Calu3 (cell line): Measurements from ENCODE around the gene SPRR4. TPM values are rescaled to one million over a fixed set of nuclear protein-coding genes. Genes with fewer than 3 reads are reported as not detected.

Experiments
- BruUV-seq: library from RNA; stranded (reverse); fragments of 400-500 nt; replicated peaks from 2 replicates; lab custom pipeline; 2021; lab: Mats Ljungman, UMichigan
- CTCF ChIA-PET: fragments of 300-600 bp; sonication (Branson Sonifier 250); formaldehyde crosslinking; loops from one replicate; lab custom pipeline; 2022; ENCODE audit warnings: antibody characterized with exemption; lab: Charles Lee
- DNase-seq: peaks from one replicate; pipeline ENCODE4 v3.0.0; 2022
- H3K27ac Mint-ChIP-seq: one replicate; pipeline ENCODE4 v1.8.0; 2022; ENCODE audit warnings: mixed read lengths; ENCODE audit not compliant: unreplicated experiment
- H3K27me3 Mint-ChIP-seq: one replicate; pipeline ENCODE4 v1.8.0; 2022; ENCODE audit warnings: mixed read lengths; ENCODE audit not compliant: unreplicated experiment
- H3K36me3 Mint-ChIP-seq: one replicate; pipeline ENCODE4 v1.8.0; 2022; ENCODE audit warnings: mild to moderate bottlenecking, moderate library complexity, mixed read lengths; ENCODE audit not compliant: insufficient read depth, unreplicated experiment
- H3K4me1 Mint-ChIP-seq: one replicate; pipeline ENCODE4 v1.8.0; 2022; ENCODE audit warnings: mild to moderate bottlenecking, low read depth, mixed read lengths; ENCODE audit not compliant: unreplicated experiment
- H3K4me3 Mint-ChIP-seq: one replicate; pipeline ENCODE4 v1.8.0; 2022; ENCODE audit warnings: mild to moderate bottlenecking, low read depth, moderate library complexity, mixed read lengths; ENCODE audit not compliant: unreplicated experiment
- H3K9me3 Mint-ChIP-seq: one replicate; pipeline ENCODE4 v1.8.0; 2022; ENCODE audit warnings: low read depth, mixed read lengths; ENCODE audit not compliant: unreplicated experiment
- CTCF ChIP-seq: fragments of 200-600 bp; IDR thresholded peaks from one replicate; pipeline ENCODE4 v1.8.0; 2022; ENCODE audit warnings: antibody characterized with exemption; ENCODE audit not compliant: unreplicated experiment
- intact Hi-C: fragments of 100-400 bp; cut with micrococcal nuclease; formaldehyde crosslinking; loops from one replicate; pipeline ENCODE4 v1.10.0; 2022; ENCODE audit not compliant: unreplicated experiment
- total RNA-seq: library from RNA; stranded (reverse); gene quantifications from 2 replicates; pipeline ENCODE4 v1.2.3, GENCODE V29; 2022

The SPRR4 gene
- total RNA-seq, 1 experiment from 2014 or later, result not detected

GRCh38 chr1:152953761-152954160 lies 16.7 kb upstream of the SPRR4 start:
- CTCF ChIA-PET, result interaction anchor here (0.9 to 1.4 kb wide), 6 partner anchors 13 to 239 kb away, joined by 3 to 7 read pairs (median 5); no protein-coding TSS in a partner anchor
- DNase-seq, result no peak
- no TSS peak for BruUV-seq

GRCh38 chr1:152954436-152954835 lies 16.0 kb upstream of the SPRR4 start:
- no peak for TF ChIP-seq CTCF
- no TSS peak for BruUV-seq
- CTCF ChIA-PET, result interaction anchor here (0.6 to 1.4 kb wide), 8 partner anchors 12 to 571 kb away, joined by 3 to 7 read pairs (median 5); no protein-coding TSS in a partner anchor
- peaks cover 18% of the 10 kb centered on the region for H3K4me1 Mint-ChIP-seq
- intact Hi-C loops, result no loop called here
- DNase-seq, result peak; percentile 19
- peaks cover 17% of the 10 kb centered on the region for H3K27me3 Mint-ChIP-seq
- no peak overlapping the region for H3K4me3 Mint-ChIP-seq
- peak overlapping the region; percentile 51 for H3K27ac Mint-ChIP-seq
- H3K9me3 Mint-ChIP-seq, result no peaks in the 10 kb centered on the region
- H3K36me3 Mint-ChIP-seq, result no peaks in the 10 kb centered on the region

More at GRCh38 chr1:152953761-152954160, 16.7 kb upstream of the SPRR4 start:
- H3K36me3 Mint-ChIP-seq, result no peaks in the 10 kb centered on the region
- peaks cover 18% of the 10 kb centered on the region for H3K4me1 Mint-ChIP-seq
- intact Hi-C loops, result no loop called here
- peaks cover 22% of the 10 kb centered on the region for H3K27me3 Mint-ChIP-seq
- no peaks in the 10 kb centered on the region for H3K9me3 Mint-ChIP-seq
- no peak overlapping the region for H3K4me3 Mint-ChIP-seq
- no peak overlapping the region for H3K27ac Mint-ChIP-seq
- no peak for TF ChIP-seq CTCF

- Mint-ChIP-seq H3K27ac (no peak overlapping the region), H3K4me1 (peaks cover 18% of the 10 kb centered on the region), H3K4me3 (no peak overlapping the region), H3K9me3 (no peaks in the 10 kb centered on the region), H3K36me3 (no peaks in the 10 kb centered on the region), H3K27me3 (no peaks in the 10 kb centered on the region)
- intact Hi-C loops, result no loop called here
- no peak for DNase-seq
- CTCF ChIA-PET, result no interaction called here
- no TSS peak for BruUV-seq
- no peak for TF ChIP-seq CTCF
Observed at GRCh38 chr1:152957561-152957960, 12.9 kb upstream of the SPRR4 start.

- Mint-ChIP-seq H3K9me3 (peaks cover 4% of the 10 kb centered on the region), H3K4me3 (no peak overlapping the region), H3K36me3 (no peaks in the 10 kb centered on the region), H3K27ac (no peak overlapping the region), H3K27me3 (no peaks in the 10 kb centered on the region), H3K4me1 (peaks cover 10% of the 10 kb centered on the region)
- DNase-seq, result no peak
- intact Hi-C loops, result no loop called here
- BruUV-seq, result no TSS peak
- TF ChIP-seq CTCF, result no peak
- CTCF ChIA-PET, result no interaction called here
Observed at GRCh38 chr1:152959273-152959672, 11.2 kb upstream of the SPRR4 start.
